Measurements from ENCODE around the gene ZFP92. TPM values are rescaled to one million over a fixed set of nuclear protein-coding genes. Genes with fewer than 3 reads are reported as not detected.

ZFP92 gene
- total and polyA plus RNA-seq, 2 experiments from 2014 or later: 0.09 TPM; not detected in 1

DNA sequence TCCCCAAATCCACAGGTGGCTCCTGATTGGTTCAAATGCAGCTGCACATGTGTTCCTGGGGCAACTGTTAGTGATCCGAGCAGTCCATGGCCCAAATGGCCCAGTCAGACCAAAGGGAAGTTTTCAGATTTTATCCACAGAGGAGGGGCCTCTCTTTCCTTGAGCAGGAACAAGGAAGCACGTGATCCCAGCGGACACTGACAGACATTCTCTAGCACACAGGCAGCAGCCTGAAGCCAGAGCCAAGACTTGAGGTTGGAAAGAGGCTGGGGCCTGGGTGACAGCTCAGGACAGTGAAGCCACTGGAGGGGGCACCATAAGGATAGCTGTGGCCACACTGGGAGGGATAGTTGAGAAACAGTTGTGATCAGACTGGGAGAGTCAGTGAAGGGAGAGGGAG lies 3.5 kb upstream of the ZFP92 start:
- TF ChIP-seq, protein P1, sequence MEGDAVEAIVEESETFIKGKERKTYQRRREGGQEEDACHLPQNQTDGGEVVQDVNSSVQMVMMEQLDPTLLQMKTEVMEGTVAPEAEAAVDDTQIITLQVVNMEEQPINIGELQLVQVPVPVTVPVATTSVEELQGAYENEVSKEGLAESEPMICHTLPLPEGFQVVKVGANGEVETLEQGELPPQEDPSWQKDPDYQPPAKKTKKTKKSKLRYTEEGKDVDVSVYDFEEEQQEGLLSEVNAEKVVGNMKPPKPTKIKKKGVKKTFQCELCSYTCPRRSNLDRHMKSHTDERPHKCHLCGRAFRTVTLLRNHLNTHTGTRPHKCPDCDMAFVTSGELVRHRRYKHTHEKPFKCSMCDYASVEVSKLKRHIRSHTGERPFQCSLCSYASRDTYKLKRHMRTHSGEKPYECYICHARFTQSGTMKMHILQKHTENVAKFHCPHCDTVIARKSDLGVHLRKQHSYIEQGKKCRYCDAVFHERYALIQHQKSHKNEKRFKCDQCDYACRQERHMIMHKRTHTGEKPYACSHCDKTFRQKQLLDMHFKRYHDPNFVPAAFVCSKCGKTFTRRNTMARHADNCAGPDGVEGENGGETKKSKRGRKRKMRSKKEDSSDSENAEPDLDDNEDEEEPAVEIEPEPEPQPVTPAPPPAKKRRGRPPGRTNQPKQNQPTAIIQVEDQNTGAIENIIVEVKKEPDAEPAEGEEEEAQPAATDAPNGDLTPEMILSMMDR (IDR thresholded peaks at IDR 0.05; ENCODE audit: low read depth, low read length): no peak

DNA sequence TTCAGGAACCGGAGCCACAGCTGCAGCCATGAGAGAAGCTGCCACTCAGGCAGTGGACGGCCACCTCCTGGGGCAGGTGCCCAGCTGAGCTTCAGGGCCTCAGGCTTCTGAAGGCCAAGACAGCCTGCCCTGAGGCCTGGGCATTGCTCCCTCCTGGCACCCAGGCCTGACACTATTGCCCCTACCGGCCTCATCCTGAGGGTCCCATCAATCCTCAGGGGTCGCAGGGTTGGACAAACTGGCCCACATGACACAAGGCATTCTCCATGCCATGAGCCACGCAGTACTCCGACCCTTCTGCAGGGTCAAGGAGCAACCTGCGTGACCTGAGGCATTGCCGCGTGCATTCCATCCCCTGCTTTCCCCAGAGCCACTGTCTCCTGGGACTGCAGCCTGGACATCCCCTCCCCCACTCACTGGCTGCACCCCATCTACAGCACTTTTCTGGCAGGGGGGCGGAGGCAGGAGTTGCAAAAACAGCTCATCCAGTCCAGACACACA lies 3.0 kb upstream of the ZFP92 start:
- H3K9me3 ChIP-seq (ENCODE audit: low read depth): no peaks in the 10 kb centered on the region
- no peaks in the 10 kb centered on the region for H3K4me1 ChIP-seq (ENCODE audit: low read depth)
- DNase-seq (ENCODE audit: low read depth in 1 of 2, low spot score in 1 of 2): no peak

More for the DNA sequence above, 3.5 kb upstream of the ZFP92 start:
- Histone ChIP-seq H3K4me3 (no peak overlapping the region), H3K36me3 (no peaks in the 10 kb centered on the region), H3K27ac (no peak overlapping the region), H3K4me1 (ENCODE audit: low read depth) (no peaks in the 10 kb centered on the region), H3K27me3 (peaks cover 19% of the 10 kb centered on the region), H3K9me3 (ENCODE audit: low read depth) (no peaks in the 10 kb centered on the region)
- no peak for DNase-seq (ENCODE audit: low read depth in 1 of 2, low spot score in 1 of 2)

GRCh38 chrX:153408871-153409351 lies 2.4 kb upstream of the ZFP92 start:
- H3K27ac ChIP-seq: no peak overlapping the region
- TF ChIP-seq, protein P1 (IDR thresholded peaks at IDR 0.05; ENCODE audit: low read depth, low read length): no peak
- H3K4me1 ChIP-seq (ENCODE audit: low read depth): no peaks in the 10 kb centered on the region
- no peak for DNase-seq (ENCODE audit: low read depth in 1 of 2, low spot score in 1 of 2)
- peaks cover 19% of the 10 kb centered on the region for H3K27me3 ChIP-seq
- no peak overlapping the region for H3K4me3 ChIP-seq
- no peaks in the 10 kb centered on the region for H3K36me3 ChIP-seq
- H3K9me3 ChIP-seq (ENCODE audit: low read depth): no peaks in the 10 kb centered on the region

More for the DNA sequence above, 3.0 kb upstream of the ZFP92 start:
- H3K27ac ChIP-seq: no peak overlapping the region
- H3K4me3 ChIP-seq: no peak overlapping the region
- H3K36me3 ChIP-seq: no peaks in the 10 kb centered on the region
- TF ChIP-seq, protein P1 (IDR thresholded peaks at IDR 0.05; ENCODE audit: low read depth, low read length): no peak
- peaks cover 19% of the 10 kb centered on the region for H3K27me3 ChIP-seq

DNA sequence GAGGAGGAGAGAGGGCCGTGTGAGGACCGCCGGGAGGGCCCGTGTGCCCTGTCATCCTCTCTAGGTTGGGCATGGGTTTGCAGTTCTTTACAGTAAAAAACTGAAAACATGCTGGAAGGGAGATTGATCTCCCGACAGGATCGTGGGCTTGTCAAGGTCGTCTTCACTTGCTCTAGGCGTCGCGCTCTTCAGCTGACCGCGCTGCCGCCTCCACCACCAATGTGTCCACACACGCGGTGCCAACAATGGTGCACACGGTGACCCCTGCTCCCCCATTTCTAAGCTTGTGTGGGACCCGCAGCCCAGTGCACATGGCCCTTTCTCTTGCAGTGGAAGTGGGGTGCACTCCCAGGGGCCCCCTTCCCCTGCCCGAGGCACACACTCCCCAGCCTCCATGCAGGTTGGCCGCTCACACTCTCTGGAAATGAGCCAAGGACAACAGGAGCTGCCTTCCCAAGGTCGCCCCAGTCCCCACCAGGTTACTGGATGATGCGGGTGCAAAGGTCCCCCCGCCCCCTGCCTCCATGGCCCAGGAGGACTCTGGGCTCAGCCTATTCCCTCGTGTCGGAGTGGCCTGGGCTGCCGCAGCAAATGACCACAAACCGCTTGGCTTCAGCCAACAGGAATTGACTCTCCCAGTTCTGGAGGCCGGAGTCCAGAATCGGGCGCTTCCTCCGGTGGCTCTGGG lies 1.7 kb upstream of the ZFP92 start:
- Histone ChIP-seq H3K36me3 (no peaks in the 10 kb centered on the region), H3K27ac (no peak overlapping the region), H3K27me3 (peaks cover 19% of the 10 kb centered on the region), H3K4me1 (ENCODE audit: low read depth) (no peaks in the 10 kb centered on the region), H3K9me3 (ENCODE audit: low read depth) (no peaks in the 10 kb centered on the region), H3K4me3 (no peak overlapping the region)
- TF ChIP-seq, protein P1 (IDR thresholded peaks at IDR 0.05; ENCODE audit: low read depth, low read length): no peak
- DNase-seq (ENCODE audit: low read depth in 1 of 2, low spot score in 1 of 2): no peak

DNA sequence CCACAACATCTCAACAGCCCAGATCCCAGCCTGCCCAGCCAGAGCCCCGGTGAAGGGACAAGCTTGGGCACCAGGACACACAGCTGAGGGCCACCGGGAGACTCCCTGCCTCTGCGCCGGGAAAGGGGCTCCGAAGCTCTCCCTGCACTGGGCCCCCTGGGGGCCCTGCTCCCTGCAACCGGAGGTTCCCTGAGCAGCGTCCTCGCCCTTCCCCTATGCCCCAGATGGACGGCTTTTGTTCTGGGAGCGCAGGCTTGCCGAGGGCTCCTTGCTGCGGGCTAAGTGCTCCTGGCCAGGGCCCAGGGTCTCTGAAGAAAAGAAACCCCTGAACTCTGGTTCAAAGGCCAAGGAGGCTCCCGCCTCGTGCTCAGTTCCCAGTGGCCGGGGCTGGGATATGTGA lies 899 bp upstream of the ZFP92 start:
- Histone ChIP-seq H3K4me1 (ENCODE audit: low read depth) (no peaks in the 10 kb centered on the region), H3K27me3 (peaks cover 19% of the 10 kb centered on the region), H3K27ac (no peak overlapping the region), H3K9me3 (ENCODE audit: low read depth) (no peaks in the 10 kb centered on the region), H3K4me3 (no peak overlapping the region), H3K36me3 (no peaks in the 10 kb centered on the region)
- no peak for DNase-seq (ENCODE audit: low read depth in 1 of 2, low spot score in 1 of 2)
- TF ChIP-seq, protein P1 (IDR thresholded peaks at IDR 0.05; ENCODE audit: low read depth, low read length): no peak
